ENCODE results near the gene PRKAG2. TPM values are rescaled to one million over a fixed set of nuclear protein-coding genes. Genes with fewer than 3 reads are reported as not detected.
"Not testable (repeated sequence)": the region's sequence is repeated elsewhere in the genome, so short reads cannot be mapped to it uniquely, and the experiment has no call there.

PRKAG2 gene
- polyA plus RNA-seq, 3 donors, result 29.2 to 59.8 (median 30.9) TPM

GRCh38 chr7:151748733-151749132, 128.2 kb downstream of the PRKAG2 start:
- no peak overlapping the region for H3K27ac ChIP-seq (ENCODE audit: low read depth in 1 of 2, low read length in 2 of 2)
- 91% methylated on average over 8 of the region's 15 CpGs for WGBS (ENCODE audit: insufficient coverage)
- no peak overlapping the region for H3K4me2 ChIP-seq (replicated peaks; ENCODE audit: extremely low read depth, low read length, poor library complexity, severe bottlenecking)
- peak overlapping the region in 3 of 7 donors; percentile 30 to 57 (median 35) for H3K27ac Mint-ChIP-seq
- no peak overlapping the region for H3K4me3 Mint-ChIP-seq
- H3K27me3 ChIP-seq (ENCODE audit: control insufficient read depth in 2 of 2, insufficient read depth in 2 of 2, low read length in 2 of 2), result no peaks in the 10 kb centered on the region
- no peak for DNase-seq
- TF ChIP-seq CTCF (IDR thresholded peaks at IDR 0.05), result no peak
- peaks cover 32% of the 10 kb centered on the region for H3K4me1 Mint-ChIP-seq
- H3K79me2 ChIP-seq (ENCODE audit: insufficient read depth, low read length), result peaks cover 25% of the 10 kb centered on the region
- H3K36me3 Mint-ChIP-seq, result peaks cover 57 to 76% of the 10 kb centered on the region in 2 donors
- peaks cover 5 to 38% of the 10 kb centered on the region in 2 donors for H3K36me3 ChIP-seq (replicated peaks in 1 of 2; ENCODE audit: control insufficient read depth in 1 of 2, insufficient read depth in 2 of 2, low read length in 2 of 2)
- no peak overlapping the region for H3K9ac ChIP-seq (ENCODE audit: insufficient read depth, low read length, poor library complexity, severe bottlenecking)
- peaks cover 25% of the 10 kb centered on the region in 2 donors for H3K4me1 ChIP-seq (ENCODE audit: control insufficient read depth in 1 of 2, insufficient read depth in 2 of 2, low read length in 2 of 2)
- intact Hi-C loops (cut with micrococcal nuclease), result loop anchor here in 1 of 2 donors (5.0 kb wide), 1 partner anchor 49 kb away; no protein-coding TSS in a partner anchor
- H2AFZ ChIP-seq (ENCODE audit: insufficient read depth, low read depth, low read length, poor library complexity, severe bottlenecking), result no peak overlapping the region
- H3K4me3 ChIP-seq (replicated peaks in 1 of 3; ENCODE audit: low read depth in 2 of 3, low read length in 3 of 3), result no peak overlapping the region
- peaks cover 0 to 3% (median 0%) of the 10 kb centered on the region in 7 donors for H3K9me3 Mint-ChIP-seq
- no peaks in the 10 kb centered on the region for H3K9me3 ChIP-seq (replicated peaks in 1 of 2; ENCODE audit: control insufficient read depth in 1 of 2, insufficient read depth in 1 of 2, low read length in 2 of 2)
- H4K20me1 ChIP-seq (ENCODE audit: insufficient read depth, low read length), result peaks cover 87% of the 10 kb centered on the region
- peaks cover under 1 to 2% (median 2%) of the 10 kb centered on the region in 3 donors for H3K27me3 Mint-ChIP-seq (ENCODE audit: low read depth in 3 of 3)

- H3K4me3 Mint-ChIP-seq; H3K4me2 ChIP-seq (replicated peaks; ENCODE audit: extremely low read depth, low read length, poor library complexity, severe bottlenecking); H3K27ac ChIP-seq (ENCODE audit: low read depth in 1 of 2, low read length in 2 of 2); H3K27me3 Mint-ChIP-seq (ENCODE audit: low read depth in 3 of 3); H3K9me3 ChIP-seq (replicated peaks in 1 of 2; ENCODE audit: control insufficient read depth in 1 of 2, insufficient read depth in 1 of 2, low read length in 2 of 2); H2AFZ ChIP-seq (ENCODE audit: insufficient read depth, low read depth, low read length, poor library complexity, severe bottlenecking); DNase-seq; H3K9ac ChIP-seq (ENCODE audit: insufficient read depth, low read length, poor library complexity, severe bottlenecking); H3K9me3 Mint-ChIP-seq; H3K27me3 ChIP-seq (ENCODE audit: control insufficient read depth in 2 of 2, insufficient read depth in 2 of 2, low read length in 2 of 2); H3K4me3 ChIP-seq (replicated peaks in 1 of 3; ENCODE audit: low read depth in 2 of 3, low read length in 3 of 3): not testable (repeated sequence)
- intact Hi-C loops (cut with micrococcal nuclease), result loop anchor here in 1 of 2 donors (5.0 kb wide), 1 partner anchor 49 kb away; no protein-coding TSS in a partner anchor
- Mint-ChIP-seq H3K36me3 (peaks cover 55 to 78% of the 10 kb centered on the region in 2 donors), H3K4me1 (peaks cover 39% of the 10 kb centered on the region), H3K27ac (peak overlapping the region in 3 of 7 donors; percentile 69 to 85 (median 73))
- Histone ChIP-seq H4K20me1 (ENCODE audit: insufficient read depth, low read length) (peaks cover 90% of the 10 kb centered on the region), H3K4me1 (ENCODE audit: control insufficient read depth in 1 of 2, insufficient read depth in 2 of 2, low read length in 2 of 2) (peaks cover 32 to 33% of the 10 kb centered on the region in 2 donors), H3K79me2 (ENCODE audit: insufficient read depth, low read length) (peaks cover 25% of the 10 kb centered on the region), H3K36me3 (replicated peaks in 1 of 2; ENCODE audit: control insufficient read depth in 1 of 2, insufficient read depth in 2 of 2, low read length in 2 of 2) (peaks cover 5 to 35% of the 10 kb centered on the region in 2 donors)
- no CpG with 5 or more reads among the region's 5 CpGs for WGBS (ENCODE audit: insufficient coverage)
Measured at GRCh38 chr7:151748021-151748420, 128.9 kb downstream of the PRKAG2 start.
